K562 (cell line): ENCODE data around the gene ZNF740. TPM values are rescaled to one million over a fixed set of nuclear protein-coding genes. Genes with fewer than 3 reads are reported as not detected.

Experiments
- CBX5 ChIP-seq: IDR thresholded peaks from 2 replicates; pipeline ENCODE4 v1.6.1; 2014; ENCODE audit warnings: low read depth, borderline replicate concordance
- CHCHD3 ChIP-seq: fragments of 250-450 bp; sonication (Bioruptor Pico); IDR thresholded peaks from 2 replicates; pipeline ENCODE4 v2.1.2; 2022; ENCODE audit warnings: mild to moderate bottlenecking
- HMG20A ChIP-seq: fragments of 450-650 bp; formaldehyde crosslinking; conservative IDR thresholded peaks from 2 replicates; pipeline ENCODE4 v1.4.0; 2020; ENCODE audit warnings: mild to moderate bottlenecking, mixed read lengths
- IFI16 ChIP-seq: fragments of 250-450 bp; sonication (Bioruptor Pico); IDR thresholded peaks from 2 replicates; pipeline ENCODE4 v2.1.2; 2022; ENCODE audit warnings: mild to moderate bottlenecking, inconsistent platforms
- MCM2 ChIP-seq: fragments of 450-650 bp; IDR thresholded peaks from 2 replicates; pipeline ENCODE4 v1.6.1; 2017; ENCODE audit warnings: low read depth, mild to moderate bottlenecking
- NFATC3 ChIP-seq: fragments of 450-650 bp; IDR thresholded peaks from 2 replicates; pipeline ENCODE4 v1.6.1; 2017; ENCODE audit warnings: mild to moderate bottlenecking
- PHF8 ChIP-seq: fragments of 200-600 bp; sonication (generic); IDR thresholded peaks from 2 replicates; pipeline ENCODE4 v1.6.1; 2012; ENCODE audit warnings: mixed run types, mild to moderate bottlenecking, inconsistent platforms, low read length, moderate library complexity, borderline replicate concordance
- PTTG1 ChIP-seq: fragments of 450-650 bp; IDR thresholded peaks from 2 replicates; pipeline ENCODE4 v1.6.1; 2016; ENCODE audit warnings: low read depth, mild to moderate bottlenecking, missing genetic modification characterization, missing compliant biosample characterization
- RBBP5 ChIP-seq: fragments of 200-600 bp; sonication (generic); IDR thresholded peaks from 2 replicates; pipeline ENCODE4 v1.6.1; 2012; ENCODE audit warnings: borderline replicate concordance, mild to moderate bottlenecking, low read length, control low read depth, inconsistent platforms; ENCODE audit not compliant: insufficient read depth, poor library complexity, severe bottlenecking
- TAF1 ChIP-seq: IDR thresholded peaks from 2 replicates; pipeline ENCODE4 v1.6.1; 2011; ENCODE audit warnings: mild to moderate bottlenecking, low read length, moderate library complexity; ENCODE audit not compliant: insufficient read depth, control insufficient read depth, severe bottlenecking; ENCODE audit errors: extremely low read depth
- TOE1 ChIP-seq, 2 experiments: fragments of 450-650 bp in 1 of 2; sonication (generic) in 1 of 2; formaldehyde crosslinking in 1 of 2; IDR thresholded peaks; 2 replicates each; pipeline versions ENCODE4 v1.7.1 to v1.8.0; 2016 to 2022; ENCODE audit warnings: borderline replicate concordance in 2 of 2, mild to moderate bottlenecking in 2 of 2, antibody characterized with exemption in 1 of 2, inconsistent platforms in 1 of 2, low read depth in 1 of 2, missing genetic modification reagents in 1 of 2, moderate library complexity in 1 of 2
- TSC22D4 ChIP-seq: fragments of 450-650 bp; IDR thresholded peaks from 2 replicates; pipeline ENCODE4 v1.6.1; 2016; ENCODE audit warnings: missing genetic modification characterization, missing biosample characterization, control low read depth
- ZNF175 ChIP-seq: fragments of 200-800 bp; sonication (Bioruptor generic); IDR thresholded peaks from 2 replicates; pipeline ENCODE4 v1.6.1; 2016; ENCODE audit warnings: low read depth, mild to moderate bottlenecking, missing genetic modification characterization, missing compliant biosample characterization
- polyA plus RNA-seq, 8 experiments: library from polyadenylated mRNA; depleted of rRNA in 4 of 8; stranded (reverse) in 5 of 8; unstranded in 3 of 8; fragments of >200 nt; fragmentation: Nextera tagmentation in 2 of 8; fragmentation: Illumina TruSeq in 1 of 8; extraction: Ambion mirVana in 2 of 8; extraction: Trizol in 1 of 8; gene quantifications; 2 replicates each; pipeline versions ENCODE4 v1.2.1 to v1.2.3, GENCODE V29; 2011 to 2014; ENCODE audit warnings: inconsistent platforms in 1 of 8, missing spikeins in 1 of 8
- total RNA-seq, 7 experiments: library from RNA; depleted of rRNA in 6 of 7; stranded (reverse); fragments of >200 nt in 6 of 7; fragmentation: Illumina TruSeq in 2 of 7; extraction: Trizol in 2 of 7; gene quantifications; 2 replicates each; pipeline versions ENCODE4 v1.2.1 to v1.2.3, GENCODE V29; 2011 to 2021; ENCODE audit warnings: low replicate concordance in 1 of 7
- TF ChIP-seq, protein P1 (sequence below): fragments of 450-650 bp; IDR thresholded peaks from 2 replicates; pipeline ENCODE4 v1.6.1; 2017; ENCODE audit warnings: antibody characterized with exemption, mild to moderate bottlenecking
- TF ChIP-seq, protein P2 (sequence below): fragments of 450-650 bp; formaldehyde crosslinking; IDR thresholded peaks from 2 replicates; pipeline ENCODE4 v1.4.0; 2022; ENCODE audit warnings: missing genetic modification characterization
- TF ChIP-seq, protein P3 (sequence below): sonication (generic); formaldehyde crosslinking; IDR thresholded peaks from 2 replicates; pipeline ENCODE4 v1.8.1; 2022; ENCODE audit warnings: missing genetic modification reagents
- TF ChIP-seq, protein P4 (sequence below): fragments of 450-650 bp; formaldehyde crosslinking; IDR thresholded peaks from 2 replicates; pipeline ENCODE4 v1.4.0; 2020; ENCODE audit warnings: mild to moderate bottlenecking, moderate library complexity
- TF ChIP-seq, protein P5 (sequence below): fragments of 250-450 bp; sonication (Bioruptor Pico); IDR thresholded peaks from 2 replicates; pipeline ENCODE4 v1.8.0; 2021; ENCODE audit warnings: borderline replicate concordance, mild to moderate bottlenecking, moderate library complexity; ENCODE audit not compliant: poor library complexity, severe bottlenecking

Gene ZNF740
- total and polyA plus RNA-seq, 9 of the 15 experiments (the other 6 are each of a cell fraction or from before 2014, with no cell fraction given) = 0.57 to 46.4 (median 18.6) TPM

DNA sequence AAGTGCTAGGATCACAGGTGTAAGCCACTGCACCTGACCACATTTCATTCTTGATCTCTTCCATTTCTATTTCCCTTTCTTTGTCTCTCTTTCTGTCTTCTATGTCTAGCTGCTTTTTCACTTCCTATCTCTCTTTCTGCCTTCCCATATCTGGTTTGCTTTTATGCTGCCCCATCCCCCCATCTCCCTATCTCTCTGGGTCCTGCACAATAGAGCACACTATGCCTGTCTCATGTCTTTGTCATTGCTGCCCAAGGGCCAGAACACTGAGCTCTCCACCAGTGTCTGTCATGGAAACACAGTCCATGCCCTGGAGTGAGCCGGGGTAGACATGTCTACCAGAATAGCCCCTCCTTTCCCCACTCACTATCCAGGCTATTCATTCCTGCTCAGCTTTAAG lies 63.8 kb downstream of the ZNF740 start (continued):
- TF ChIP-seq NFATC3 (peak; percentile 37; the same call in 1 of the 2 replicates), TAF1 (no peak), CBX5 (no peak), HMG20A (CRISPR knock-in tag) (no peak), MCM2 (no peak), PTTG1 (no peak), CHCHD3 (CRISPR knock-in tag) (no peak), IFI16 (no peak), RBBP5 (peak; percentile 37), TOE1 (IDR thresholded peaks at IDR 0.05; ENCODE audit: borderline replicate concordance) (0 out of 2 replicates have a peak, but pooled peaks have one; percentile 44), TOE1 (CRISPR knock-in tag; IDR thresholded peaks at IDR 0.05; ENCODE audit: borderline replicate concordance, low read depth) (no peak), TSC22D4 (tag) (no peak), PHF8 (no peak; the same call in 1 of the 2 replicates), ZNF175 (CRISPR knock-in tag) (no peak)
- TF ChIP-seq, protein P1, sequence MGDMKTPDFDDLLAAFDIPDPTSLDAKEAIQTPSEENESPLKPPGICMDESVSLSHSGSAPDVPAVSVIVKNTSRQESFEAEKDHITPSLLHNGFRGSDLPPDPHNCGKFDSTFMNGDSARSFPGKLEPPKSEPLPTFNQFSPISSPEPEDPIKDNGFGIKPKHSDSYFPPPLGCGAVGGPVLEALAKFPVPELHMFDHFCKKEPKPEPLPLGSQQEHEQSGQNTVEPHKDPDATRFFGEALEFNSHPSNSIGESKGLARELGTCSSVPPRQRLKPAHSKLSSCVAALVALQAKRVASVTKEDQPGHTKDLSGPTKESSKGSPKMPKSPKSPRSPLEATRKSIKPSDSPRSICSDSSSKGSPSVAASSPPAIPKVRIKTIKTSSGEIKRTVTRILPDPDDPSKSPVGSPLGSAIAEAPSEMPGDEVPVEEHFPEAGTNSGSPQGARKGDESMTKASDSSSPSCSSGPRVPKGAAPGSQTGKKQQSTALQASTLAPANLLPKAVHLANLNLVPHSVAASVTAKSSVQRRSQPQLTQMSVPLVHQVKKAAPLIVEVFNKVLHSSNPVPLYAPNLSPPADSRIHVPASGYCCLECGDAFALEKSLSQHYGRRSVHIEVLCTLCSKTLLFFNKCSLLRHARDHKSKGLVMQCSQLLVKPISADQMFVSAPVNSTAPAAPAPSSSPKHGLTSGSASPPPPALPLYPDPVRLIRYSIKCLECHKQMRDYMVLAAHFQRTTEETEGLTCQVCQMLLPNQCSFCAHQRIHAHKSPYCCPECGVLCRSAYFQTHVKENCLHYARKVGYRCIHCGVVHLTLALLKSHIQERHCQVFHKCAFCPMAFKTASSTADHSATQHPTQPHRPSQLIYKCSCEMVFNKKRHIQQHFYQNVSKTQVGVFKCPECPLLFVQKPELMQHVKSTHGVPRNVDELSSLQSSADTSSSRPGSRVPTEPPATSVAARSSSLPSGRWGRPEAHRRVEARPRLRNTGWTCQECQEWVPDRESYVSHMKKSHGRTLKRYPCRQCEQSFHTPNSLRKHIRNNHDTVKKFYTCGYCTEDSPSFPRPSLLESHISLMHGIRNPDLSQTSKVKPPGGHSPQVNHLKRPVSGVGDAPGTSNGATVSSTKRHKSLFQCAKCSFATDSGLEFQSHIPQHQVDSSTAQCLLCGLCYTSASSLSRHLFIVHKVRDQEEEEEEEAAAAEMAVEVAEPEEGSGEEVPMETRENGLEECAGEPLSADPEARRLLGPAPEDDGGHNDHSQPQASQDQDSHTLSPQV = peak; percentile 64; the same call in 1 of the 2 replicates
- TF ChIP-seq, protein P2, sequence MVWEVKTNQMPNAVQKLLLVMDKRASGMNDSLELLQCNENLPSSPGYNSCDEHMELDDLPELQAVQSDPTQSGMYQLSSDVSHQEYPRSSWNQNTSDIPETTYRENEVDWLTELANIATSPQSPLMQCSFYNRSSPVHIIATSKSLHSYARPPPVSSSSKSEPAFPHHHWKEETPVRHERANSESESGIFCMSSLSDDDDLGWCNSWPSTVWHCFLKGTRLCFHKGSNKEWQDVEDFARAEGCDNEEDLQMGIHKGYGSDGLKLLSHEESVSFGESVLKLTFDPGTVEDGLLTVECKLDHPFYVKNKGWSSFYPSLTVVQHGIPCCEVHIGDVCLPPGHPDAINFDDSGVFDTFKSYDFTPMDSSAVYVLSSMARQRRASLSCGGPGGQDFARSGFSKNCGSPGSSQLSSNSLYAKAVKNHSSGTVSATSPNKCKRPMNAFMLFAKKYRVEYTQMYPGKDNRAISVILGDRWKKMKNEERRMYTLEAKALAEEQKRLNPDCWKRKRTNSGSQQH = no peak
- TF ChIP-seq, protein P3, sequence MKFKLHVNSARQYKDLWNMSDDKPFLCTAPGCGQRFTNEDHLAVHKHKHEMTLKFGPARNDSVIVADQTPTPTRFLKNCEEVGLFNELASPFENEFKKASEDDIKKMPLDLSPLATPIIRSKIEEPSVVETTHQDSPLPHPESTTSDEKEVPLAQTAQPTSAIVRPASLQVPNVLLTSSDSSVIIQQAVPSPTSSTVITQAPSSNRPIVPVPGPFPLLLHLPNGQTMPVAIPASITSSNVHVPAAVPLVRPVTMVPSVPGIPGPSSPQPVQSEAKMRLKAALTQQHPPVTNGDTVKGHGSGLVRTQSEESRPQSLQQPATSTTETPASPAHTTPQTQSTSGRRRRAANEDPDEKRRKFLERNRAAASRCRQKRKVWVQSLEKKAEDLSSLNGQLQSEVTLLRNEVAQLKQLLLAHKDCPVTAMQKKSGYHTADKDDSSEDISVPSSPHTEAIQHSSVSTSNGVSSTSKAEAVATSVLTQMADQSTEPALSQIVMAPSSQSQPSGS (CRISPR knock-in tag) = no peak
- TF ChIP-seq, protein P4, sequence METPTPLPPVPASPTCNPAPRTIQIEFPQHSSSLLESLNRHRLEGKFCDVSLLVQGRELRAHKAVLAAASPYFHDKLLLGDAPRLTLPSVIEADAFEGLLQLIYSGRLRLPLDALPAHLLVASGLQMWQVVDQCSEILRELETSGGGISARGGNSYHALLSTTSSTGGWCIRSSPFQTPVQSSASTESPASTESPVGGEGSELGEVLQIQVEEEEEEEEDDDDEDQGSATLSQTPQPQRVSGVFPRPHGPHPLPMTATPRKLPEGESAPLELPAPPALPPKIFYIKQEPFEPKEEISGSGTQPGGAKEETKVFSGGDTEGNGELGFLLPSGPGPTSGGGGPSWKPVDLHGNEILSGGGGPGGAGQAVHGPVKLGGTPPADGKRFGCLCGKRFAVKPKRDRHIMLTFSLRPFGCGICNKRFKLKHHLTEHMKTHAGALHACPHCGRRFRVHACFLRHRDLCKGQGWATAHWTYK (CRISPR knock-in tag) = no peak
- TF ChIP-seq, protein P5, sequence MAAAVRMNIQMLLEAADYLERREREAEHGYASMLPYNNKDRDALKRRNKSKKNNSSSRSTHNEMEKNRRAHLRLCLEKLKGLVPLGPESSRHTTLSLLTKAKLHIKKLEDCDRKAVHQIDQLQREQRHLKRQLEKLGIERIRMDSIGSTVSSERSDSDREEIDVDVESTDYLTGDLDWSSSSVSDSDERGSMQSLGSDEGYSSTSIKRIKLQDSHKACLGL (CRISPR knock-in tag) = no peak
